ENCODE measurements around the gene HOXD3. TPM values are rescaled to one million over a fixed set of nuclear protein-coding genes. Genes with fewer than 3 reads are reported as not detected.

Gene HOXD3
- total RNA-seq, 1 experiment from 2014 or later: not detected

DNA sequence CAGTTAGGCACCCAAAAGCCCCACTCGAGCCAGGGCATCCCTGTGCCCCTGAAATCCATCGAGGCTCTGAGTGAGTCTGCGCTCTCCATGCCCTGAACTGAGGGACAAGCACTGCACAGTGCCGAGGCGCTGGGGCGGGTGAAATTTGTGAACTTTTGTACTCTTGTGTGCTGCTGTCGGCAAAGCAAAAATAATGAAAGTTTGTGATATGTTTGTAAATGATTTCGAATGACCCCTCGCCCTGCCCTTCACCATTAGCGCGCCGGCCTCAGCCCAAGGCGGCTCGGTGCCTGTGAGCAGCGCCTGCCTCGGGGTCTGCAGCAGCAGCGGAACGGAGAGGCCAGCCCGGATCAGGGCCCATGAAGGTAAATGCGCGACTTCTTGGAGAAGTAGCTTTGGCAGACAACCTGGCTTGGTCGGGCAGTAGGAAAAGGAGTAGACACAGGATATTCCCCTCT, 7.6 kb upstream of the HOXD3 start:
- Histone ChIP-seq H2AK5ac (ENCODE audit: insufficient read length, low read length) (no peak overlapping the region), H3K18ac (ENCODE audit: insufficient read length, low read depth, low read length) (no peak overlapping the region), H3K56ac (ENCODE audit: insufficient read length, low read depth, low read length) (no peak overlapping the region), H3K4ac (ENCODE audit: low read depth, low read length) (no peak overlapping the region), H3K4me2 (ENCODE audit: insufficient read depth, insufficient read length, low read length) (no peak overlapping the region), H3K4me1 (ENCODE audit: insufficient read depth, low read length) (no peaks in the 10 kb centered on the region; the same call in 1 of the 2 replicates), H3K79me1 (ENCODE audit: insufficient read depth, low read depth, low read length, poor library complexity, severe bottlenecking) (no peaks in the 10 kb centered on the region), H3K9ac (ENCODE audit: extremely low read depth, insufficient read length, low read length) (no peak overlapping the region), H3K23ac (ENCODE audit: insufficient read length, low read depth, low read length) (no peak overlapping the region), H3K23me2 (ENCODE audit: insufficient read length, low read depth, low read length, poor library complexity, severe bottlenecking) (no peaks in the 10 kb centered on the region), H3K79me2 (ENCODE audit: insufficient read depth, low read length) (no peaks in the 10 kb centered on the region), H4K8ac (replicated peaks; ENCODE audit: insufficient read length, low read depth, low read length) (no peak overlapping the region), H2BK20ac (ENCODE audit: low read depth, low read length, poor library complexity, severe bottlenecking) (no peak overlapping the region), H4K5ac (ENCODE audit: insufficient read length, low read depth, low read length) (no peak overlapping the region), H2BK15ac (ENCODE audit: low read depth, low read length) (no peak overlapping the region), H3K27ac (ENCODE audit: insufficient read length, low read depth, low read length) (no peak overlapping the region), H4K20me1 (ENCODE audit: control insufficient read depth, insufficient read depth, insufficient read length) (no peaks in the 10 kb centered on the region), H3T11ph (ENCODE audit: low read length) (no peak overlapping the region), H2BK120ac (ENCODE audit: low read depth, low read length, poor library complexity, severe bottlenecking) (no peak overlapping the region), H3K27me3 (ENCODE audit: insufficient read depth, low read length) (peaks cover 99% of the 10 kb centered on the region), H3K9me3 (ENCODE audit: control insufficient read depth, low read depth, low read length) (no peaks in the 10 kb centered on the region), H3K14ac (ENCODE audit: insufficient read depth, low read length) (no peak overlapping the region), H4K91ac (ENCODE audit: insufficient read length, low read depth, low read length) (no peak overlapping the region), H2BK5ac (ENCODE audit: insufficient read length, low read length) (no peak overlapping the region), H2BK12ac (ENCODE audit: insufficient read length, low read depth, low read length) (no peak overlapping the region), H2AFZ (ENCODE audit: low read length) (no peak overlapping the region)
- Mint-ChIP-seq H3K36me3 (ENCODE audit: insufficient read depth in 1 of 3, low read depth in 3 of 3) (no peaks in the 10 kb centered on the region; a peak in 1 of 7 replicates), H3K4me3 (no peak overlapping the region; a peak in 1 of 5 replicates), H3K4me1 (peaks cover 2 to 21% of the 10 kb centered on the region in 2 experiments; a peak in 3 of 4 replicates), H3K27ac (no peak overlapping the region), H3K27me3 (ENCODE audit: low read depth) (peaks cover 100% of the 10 kb centered on the region), H3K9me3 (peaks cover 4 to 8% of the 10 kb centered on the region in 2 experiments; a peak in 3 of 5 replicates)
- DNase-seq: no peak
- no CpG with 5 or more reads among the region's 22 CpGs for WGBS (ENCODE audit: extremely low coverage, insufficient read length, low lambda C conversion rate)
- TF ChIP-seq, protein P1, sequence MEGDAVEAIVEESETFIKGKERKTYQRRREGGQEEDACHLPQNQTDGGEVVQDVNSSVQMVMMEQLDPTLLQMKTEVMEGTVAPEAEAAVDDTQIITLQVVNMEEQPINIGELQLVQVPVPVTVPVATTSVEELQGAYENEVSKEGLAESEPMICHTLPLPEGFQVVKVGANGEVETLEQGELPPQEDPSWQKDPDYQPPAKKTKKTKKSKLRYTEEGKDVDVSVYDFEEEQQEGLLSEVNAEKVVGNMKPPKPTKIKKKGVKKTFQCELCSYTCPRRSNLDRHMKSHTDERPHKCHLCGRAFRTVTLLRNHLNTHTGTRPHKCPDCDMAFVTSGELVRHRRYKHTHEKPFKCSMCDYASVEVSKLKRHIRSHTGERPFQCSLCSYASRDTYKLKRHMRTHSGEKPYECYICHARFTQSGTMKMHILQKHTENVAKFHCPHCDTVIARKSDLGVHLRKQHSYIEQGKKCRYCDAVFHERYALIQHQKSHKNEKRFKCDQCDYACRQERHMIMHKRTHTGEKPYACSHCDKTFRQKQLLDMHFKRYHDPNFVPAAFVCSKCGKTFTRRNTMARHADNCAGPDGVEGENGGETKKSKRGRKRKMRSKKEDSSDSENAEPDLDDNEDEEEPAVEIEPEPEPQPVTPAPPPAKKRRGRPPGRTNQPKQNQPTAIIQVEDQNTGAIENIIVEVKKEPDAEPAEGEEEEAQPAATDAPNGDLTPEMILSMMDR (conservative IDR thresholded peaks at IDR 0.05): no peak

Data from H9 (cell line).